ENCODE data around the gene PBRM1.

- TF ChIP-seq CTCF (IDR thresholded peaks at IDR 0.05; ENCODE audit: low read length) (no peak), EZH2phosphoT487 (IDR thresholded peaks at IDR 0.05; ENCODE audit: low read length) (no peak)
Observed at GRCh38 chr3:52529376-52530333, 156.1 kb downstream of the PBRM1 start.
